Prostate gland (tissue), 2 donors: ENCODE measurements around the gene S100PBP.

Experiments
- POLR2A ChIP-seq: fragments of 450-650 bp; IDR thresholded peaks from one replicate; pipeline ENCODE4 v1.6.1; 2016; ENCODE audit warnings: antibody characterized with exemption, mild to moderate bottlenecking
- TF ChIP-seq, protein P1 (sequence below), 4 experiments: fragments of 200-600 bp in 2 of 4; fragments of 450-650 bp in 2 of 4; sonication (generic) in 2 of 4; IDR thresholded peaks; 1 replicate in 3 of 4; 2 replicates in 1 of 4; pipeline ENCODE4 v1.5.1; 2016 to 2019; ENCODE audit warnings: antibody characterized with exemption in 4 of 4, mild to moderate bottlenecking in 2 of 4, moderate library complexity in 2 of 4

DNA sequence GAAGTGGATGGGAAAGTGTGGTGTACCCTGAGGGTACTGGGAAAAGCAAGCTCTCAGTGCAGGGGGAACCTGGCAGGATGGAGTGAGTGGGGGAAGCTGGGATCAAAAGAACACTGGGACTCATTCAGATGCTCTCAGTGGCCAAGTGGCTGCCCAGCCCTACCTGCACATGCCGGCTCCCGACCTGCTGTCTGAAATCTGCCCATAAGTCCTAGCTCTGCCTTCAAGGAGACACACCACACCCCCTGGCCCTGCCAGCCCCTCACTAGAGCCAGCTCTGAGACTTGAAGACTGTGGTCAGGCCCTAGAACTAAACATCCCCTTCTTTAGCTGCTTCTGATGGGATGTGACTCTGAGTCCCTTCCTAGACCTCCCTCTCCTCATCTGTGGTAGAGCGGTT, 81.5 kb downstream of the S100PBP start:
- no peak for TF ChIP-seq POLR2A
- TF ChIP-seq, protein P1, sequence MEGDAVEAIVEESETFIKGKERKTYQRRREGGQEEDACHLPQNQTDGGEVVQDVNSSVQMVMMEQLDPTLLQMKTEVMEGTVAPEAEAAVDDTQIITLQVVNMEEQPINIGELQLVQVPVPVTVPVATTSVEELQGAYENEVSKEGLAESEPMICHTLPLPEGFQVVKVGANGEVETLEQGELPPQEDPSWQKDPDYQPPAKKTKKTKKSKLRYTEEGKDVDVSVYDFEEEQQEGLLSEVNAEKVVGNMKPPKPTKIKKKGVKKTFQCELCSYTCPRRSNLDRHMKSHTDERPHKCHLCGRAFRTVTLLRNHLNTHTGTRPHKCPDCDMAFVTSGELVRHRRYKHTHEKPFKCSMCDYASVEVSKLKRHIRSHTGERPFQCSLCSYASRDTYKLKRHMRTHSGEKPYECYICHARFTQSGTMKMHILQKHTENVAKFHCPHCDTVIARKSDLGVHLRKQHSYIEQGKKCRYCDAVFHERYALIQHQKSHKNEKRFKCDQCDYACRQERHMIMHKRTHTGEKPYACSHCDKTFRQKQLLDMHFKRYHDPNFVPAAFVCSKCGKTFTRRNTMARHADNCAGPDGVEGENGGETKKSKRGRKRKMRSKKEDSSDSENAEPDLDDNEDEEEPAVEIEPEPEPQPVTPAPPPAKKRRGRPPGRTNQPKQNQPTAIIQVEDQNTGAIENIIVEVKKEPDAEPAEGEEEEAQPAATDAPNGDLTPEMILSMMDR (IDR thresholded peaks at IDR 0.05): no peak
